Panc1 (cell line): Measurements from ENCODE around the gene LRRC63. TPM values are rescaled to one million over a fixed set of nuclear protein-coding genes. Genes with fewer than 3 reads are reported as not detected.

Experiments
- ATAC-seq: fragments of 200-7000 bp; cut with Tn5 transposase; 2 replicates; pipeline ENCODE4 v1.9.1; 2020; ENCODE audit warnings: mild to moderate bottlenecking, moderate library complexity
- BruUV-seq: library from RNA; stranded (reverse); fragments of 400-500 nt; replicated peaks from 2 replicates; lab custom pipeline; 2021; lab: Mats Ljungman, UMichigan
- CTCF ChIA-PET: fragments of 300-600 bp; sonication (Branson Sonifier 250); formaldehyde crosslinking; loops from one replicate; lab custom pipeline; 2022; ENCODE audit warnings: antibody characterized with exemption; lab: Charles Lee
- POLR2A ChIA-PET: fragments of 300-600 bp; sonication (Branson Sonifier 250); formaldehyde crosslinking; loops from one replicate; lab custom pipeline; 2022; ENCODE audit warnings: antibody characterized with exemption; lab: Charles Lee
- DNase-seq: peaks from one replicate; pipeline ENCODE4 v3.0.0-alpha.2; 2010; ENCODE audit warnings: low read depth, low spot score
- H3K27ac ChIP-seq: 2 replicates; pipeline ENCODE4 v1.5.1; 2011; ENCODE audit warnings: mild to moderate bottlenecking, low read length, inconsistent platforms
- H3K27me3 ChIP-seq: fragments of 200-500 bp; sonication (Bioruptor generic); 2 replicates; pipeline ENCODE4 v1.6.0; 2014; ENCODE audit warnings: low read length, inconsistent platforms; ENCODE audit not compliant: control insufficient read depth, insufficient read depth
- H3K36me3 ChIP-seq: fragments of 200-500 bp; sonication (Bioruptor generic); 2 replicates; pipeline ENCODE4 v1.5.1; 2014; ENCODE audit warnings: inconsistent platforms, mild to moderate bottlenecking, low read length, moderate library complexity; ENCODE audit not compliant: control insufficient read depth, insufficient read depth
- H3K4me1 ChIP-seq: 2 replicates; pipeline ENCODE4 v1.5.1; 2011; ENCODE audit warnings: inconsistent platforms, mild to moderate bottlenecking, low read length, moderate library complexity; ENCODE audit not compliant: control insufficient read depth, insufficient read depth
- H3K4me3 ChIP-seq, 2 experiments: 2 replicates each; pipeline ENCODE4 v1.5.1; 2011 to 2012; ENCODE audit warnings: low read depth in 2 of 2, low read length in 2 of 2, mild to moderate bottlenecking in 2 of 2, inconsistent platforms in 1 of 2, moderate library complexity in 1 of 2
- H3K9me3 ChIP-seq: fragments of 200-500 bp; sonication (Bioruptor generic); 2 replicates; pipeline ENCODE4 v1.5.1; 2014; ENCODE audit warnings: low read depth, mild to moderate bottlenecking, inconsistent platforms, low read length, moderate library complexity; ENCODE audit not compliant: control insufficient read depth, insufficient read depth
- POLR2AphosphoS5 ChIP-seq: IDR thresholded peaks from 2 replicates; pipeline ENCODE4 v1.6.1; 2012; ENCODE audit warnings: mild to moderate bottlenecking, low read depth, low read length, moderate library complexity
- SIN3A ChIP-seq: IDR thresholded peaks from 2 replicates; pipeline ENCODE4 v1.6.1; 2012; ENCODE audit warnings: low read depth, mild to moderate bottlenecking, low read length, moderate library complexity, borderline replicate concordance; ENCODE audit not compliant: insufficient read depth
- TCF7L2 ChIP-seq: IDR thresholded peaks from 2 replicates; pipeline ENCODE4 v1.6.1; 2011; ENCODE audit warnings: mild to moderate bottlenecking, low read depth, low read length, inconsistent platforms
- in situ Hi-C: cut with HindIII; loops from 2 replicates; pipeline ENCODE4 v1.10.0; 2016; ENCODE audit warnings: low sequenced_read_pairs, low pct_unique_long_range_greater_than_20kb
- intact Hi-C: fragments of 100-400 bp; cut with micrococcal nuclease; formaldehyde crosslinking; loops from one replicate; pipeline ENCODE4 v1.10.0; 2022; ENCODE audit not compliant: unreplicated experiment
- total RNA-seq: library from RNA; stranded (reverse); gene quantifications from one replicate; pipeline ENCODE4 v1.2.1, GENCODE V29; 2021; ENCODE audit not compliant: unreplicated experiment
- TF ChIP-seq, protein P1 (sequence below), 2 experiments: IDR thresholded peaks; 2 replicates each; pipeline ENCODE4 v1.6.1; 2011 to 2012; ENCODE audit warnings: low read depth in 2 of 2, control low read depth in 1 of 2, low read length in 1 of 2, mild to moderate bottlenecking in 1 of 2, moderate library complexity in 1 of 2; ENCODE audit not compliant: insufficient read depth in 1 of 2
- TF ChIP-seq, protein P2 (sequence below): fragments of 450-650 bp; IDR thresholded peaks from 2 replicates; pipeline ENCODE4 v1.5.1; 2017; ENCODE audit warnings: mild to moderate bottlenecking

Gene LRRC63
- total RNA-seq, 1 experiment from 2014 or later = 0.15 TPM

DNA sequence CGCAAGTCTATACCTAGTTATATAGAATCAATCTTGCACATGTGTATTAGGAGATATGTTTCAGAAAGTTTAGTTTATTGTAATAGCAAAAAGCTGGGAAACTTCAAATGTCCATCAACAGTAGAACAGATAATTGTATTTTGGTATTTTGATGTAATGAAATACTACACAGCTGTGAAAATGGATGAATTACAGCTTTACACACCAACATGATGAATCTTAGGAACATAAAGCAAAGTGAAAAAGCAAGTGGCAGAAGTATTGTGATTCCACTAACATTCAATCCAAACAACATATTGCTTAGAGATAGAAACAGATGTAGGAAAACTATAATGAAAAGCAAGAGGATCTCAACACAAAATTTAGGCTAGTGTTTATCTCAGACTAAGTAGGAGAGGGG is 102.9 kb downstream of the LRRC63 start:
- no peaks in the 10 kb centered on the region for H3K4me1 ChIP-seq
- H3K4me3 ChIP-seq = no peak overlapping the region
- BruUV-seq = no TSS peak
- CTCF ChIA-PET = no interaction called here
- DNase-seq (no peak), ATAC-seq (no peak)
- H3K9me3 ChIP-seq = no peaks in the 10 kb centered on the region
- H3K36me3 ChIP-seq = no peaks in the 10 kb centered on the region
- intact Hi-C loops (no loop called here), in situ Hi-C loops (no loop called here)
- POLR2A ChIA-PET = no interaction called here
- TF ChIP-seq POLR2AphosphoS5 (no peak), TCF7L2 (no peak), SIN3A (no peak)
- TF ChIP-seq, protein P1, sequence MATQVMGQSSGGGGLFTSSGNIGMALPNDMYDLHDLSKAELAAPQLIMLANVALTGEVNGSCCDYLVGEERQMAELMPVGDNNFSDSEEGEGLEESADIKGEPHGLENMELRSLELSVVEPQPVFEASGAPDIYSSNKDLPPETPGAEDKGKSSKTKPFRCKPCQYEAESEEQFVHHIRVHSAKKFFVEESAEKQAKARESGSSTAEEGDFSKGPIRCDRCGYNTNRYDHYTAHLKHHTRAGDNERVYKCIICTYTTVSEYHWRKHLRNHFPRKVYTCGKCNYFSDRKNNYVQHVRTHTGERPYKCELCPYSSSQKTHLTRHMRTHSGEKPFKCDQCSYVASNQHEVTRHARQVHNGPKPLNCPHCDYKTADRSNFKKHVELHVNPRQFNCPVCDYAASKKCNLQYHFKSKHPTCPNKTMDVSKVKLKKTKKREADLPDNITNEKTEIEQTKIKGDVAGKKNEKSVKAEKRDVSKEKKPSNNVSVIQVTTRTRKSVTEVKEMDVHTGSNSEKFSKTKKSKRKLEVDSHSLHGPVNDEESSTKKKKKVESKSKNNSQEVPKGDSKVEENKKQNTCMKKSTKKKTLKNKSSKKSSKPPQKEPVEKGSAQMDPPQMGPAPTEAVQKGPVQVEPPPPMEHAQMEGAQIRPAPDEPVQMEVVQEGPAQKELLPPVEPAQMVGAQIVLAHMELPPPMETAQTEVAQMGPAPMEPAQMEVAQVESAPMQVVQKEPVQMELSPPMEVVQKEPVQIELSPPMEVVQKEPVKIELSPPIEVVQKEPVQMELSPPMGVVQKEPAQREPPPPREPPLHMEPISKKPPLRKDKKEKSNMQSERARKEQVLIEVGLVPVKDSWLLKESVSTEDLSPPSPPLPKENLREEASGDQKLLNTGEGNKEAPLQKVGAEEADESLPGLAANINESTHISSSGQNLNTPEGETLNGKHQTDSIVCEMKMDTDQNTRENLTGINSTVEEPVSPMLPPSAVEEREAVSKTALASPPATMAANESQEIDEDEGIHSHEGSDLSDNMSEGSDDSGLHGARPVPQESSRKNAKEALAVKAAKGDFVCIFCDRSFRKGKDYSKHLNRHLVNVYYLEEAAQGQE (IDR thresholded peaks at IDR 0.05; ENCODE audit: insufficient read depth in 1 of 2, low read depth in 2 of 2, low read length in 1 of 2) = no peak
- TF ChIP-seq, protein P2, sequence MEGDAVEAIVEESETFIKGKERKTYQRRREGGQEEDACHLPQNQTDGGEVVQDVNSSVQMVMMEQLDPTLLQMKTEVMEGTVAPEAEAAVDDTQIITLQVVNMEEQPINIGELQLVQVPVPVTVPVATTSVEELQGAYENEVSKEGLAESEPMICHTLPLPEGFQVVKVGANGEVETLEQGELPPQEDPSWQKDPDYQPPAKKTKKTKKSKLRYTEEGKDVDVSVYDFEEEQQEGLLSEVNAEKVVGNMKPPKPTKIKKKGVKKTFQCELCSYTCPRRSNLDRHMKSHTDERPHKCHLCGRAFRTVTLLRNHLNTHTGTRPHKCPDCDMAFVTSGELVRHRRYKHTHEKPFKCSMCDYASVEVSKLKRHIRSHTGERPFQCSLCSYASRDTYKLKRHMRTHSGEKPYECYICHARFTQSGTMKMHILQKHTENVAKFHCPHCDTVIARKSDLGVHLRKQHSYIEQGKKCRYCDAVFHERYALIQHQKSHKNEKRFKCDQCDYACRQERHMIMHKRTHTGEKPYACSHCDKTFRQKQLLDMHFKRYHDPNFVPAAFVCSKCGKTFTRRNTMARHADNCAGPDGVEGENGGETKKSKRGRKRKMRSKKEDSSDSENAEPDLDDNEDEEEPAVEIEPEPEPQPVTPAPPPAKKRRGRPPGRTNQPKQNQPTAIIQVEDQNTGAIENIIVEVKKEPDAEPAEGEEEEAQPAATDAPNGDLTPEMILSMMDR = no peak
- no peak overlapping the region for H3K27ac ChIP-seq
- no peaks in the 10 kb centered on the region for H3K27me3 ChIP-seq

DNA sequence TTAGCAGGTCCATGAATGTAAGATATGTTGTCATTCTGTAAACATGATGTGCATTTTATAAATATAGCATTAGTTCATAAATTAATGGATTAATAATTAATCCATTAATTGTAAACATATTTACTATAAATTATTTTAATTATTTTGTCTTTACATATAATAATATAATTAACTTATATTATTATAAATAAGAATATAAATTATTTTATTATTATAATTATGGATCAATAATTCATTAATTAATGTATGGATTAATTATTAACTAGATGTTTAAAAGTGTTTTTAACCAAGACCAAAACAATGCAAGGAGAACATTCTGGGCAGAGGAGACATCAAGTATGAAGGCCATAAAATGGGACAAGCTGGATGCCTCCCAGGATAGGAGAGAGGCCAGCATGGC is 103.3 kb downstream of the LRRC63 start:
- intact Hi-C loops = no loop called here
- no peaks in the 10 kb centered on the region for H3K4me1 ChIP-seq
- ChIA-PET CTCF (no interaction called here), POLR2A (no interaction called here)
- in situ Hi-C loops = no loop called here
- H3K27ac ChIP-seq = no peak overlapping the region
- ATAC-seq (no peak), DNase-seq (no peak)
- no TSS peak for BruUV-seq
- H3K36me3 ChIP-seq = no peaks in the 10 kb centered on the region
- H3K4me3 ChIP-seq = no peak overlapping the region
- H3K27me3 ChIP-seq = no peaks in the 10 kb centered on the region
- H3K9me3 ChIP-seq = no peaks in the 10 kb centered on the region
- TF ChIP-seq POLR2AphosphoS5 = no peak
- TF ChIP-seq, protein P1 (IDR thresholded peaks at IDR 0.05; ENCODE audit: insufficient read depth in 1 of 2, low read depth in 2 of 2, low read length in 1 of 2) = no peak
- TF ChIP-seq, protein P2 = no peak
- TF ChIP-seq TCF7L2 = no peak
- TF ChIP-seq SIN3A = no peak
